NT2/D1 (cell line): ENCODE measurements around the gene TSPAN8.

Experiments used
- DNase-seq: peaks from one replicate; pipeline ENCODE4 v3.0.0-alpha.2; 2011; ENCODE audit warnings: low read depth, low spot score
- H3K27me3 ChIP-seq: 2 replicates; pipeline ENCODE4 v1.6.0; 2011; ENCODE audit warnings: mild to moderate bottlenecking; ENCODE audit not compliant: insufficient read length, insufficient read depth
- H3K36me3 ChIP-seq: 2 replicates; pipeline ENCODE4 v1.6.1; 2011; ENCODE audit warnings: mild to moderate bottlenecking, low read length, mixed read lengths; ENCODE audit not compliant: insufficient read depth, insufficient read length
- H3K4me1 ChIP-seq: 2 replicates; pipeline ENCODE4 v1.5.1; 2011; ENCODE audit not compliant: insufficient read depth, insufficient read length
- H3K4me3 ChIP-seq: 2 replicates; pipeline ENCODE4 v1.5.1; 2011; ENCODE audit warnings: low read depth; ENCODE audit not compliant: insufficient read length
- H3K9ac ChIP-seq: 2 replicates; pipeline ENCODE4 v1.6.0; 2011; ENCODE audit warnings: low read depth; ENCODE audit not compliant: insufficient read length
- H3K9me3 ChIP-seq: 2 replicates; pipeline ENCODE4 v1.5.1; 2011; ENCODE audit warnings: mild to moderate bottlenecking, low read length; ENCODE audit not compliant: insufficient read depth
- SUZ12 ChIP-seq: IDR thresholded peaks from 2 replicates; pipeline ENCODE4 v1.6.1; 2011; ENCODE audit not compliant: insufficient read length, insufficient read depth; ENCODE audit errors: extremely low read depth
- YY1 ChIP-seq: IDR thresholded peaks from 2 replicates; pipeline ENCODE4 v1.6.1; 2011; ENCODE audit not compliant: insufficient read length, insufficient read depth
- ZNF274 ChIP-seq: IDR thresholded peaks from 2 replicates; pipeline ENCODE4 v1.6.1; 2011; ENCODE audit warnings: mild to moderate bottlenecking, low read depth, low read length

Gene TSPAN8

GRCh38 chr12:71157601-71158233 is at the start of gene TSPAN8:
TSS of gene TSPAN8 (minus strand) at chr12:71157999. CDS start at chr12:71157678, 321 bp downstream.
- DNase-seq: no peak
- no peaks in the 10 kb centered on the region for H3K4me1 ChIP-seq
- no peak for TF ChIP-seq ZNF274
- TF ChIP-seq SUZ12: no peak
- TF ChIP-seq YY1: no peak
- H3K4me3 ChIP-seq: no peak within 1 kb of the TSS
- no peak within 1 kb of the TSS for H3K9ac ChIP-seq
- no peaks in the 10 kb centered on the region for H3K9me3 ChIP-seq
- H3K36me3 ChIP-seq: no peaks in the 10 kb centered on the region
- H3K27me3 ChIP-seq: no peaks in the 10 kb centered on the region

GRCh38 chr12:71201136-71201679 is 43.4 kb upstream of the TSPAN8 start:
- Histone ChIP-seq H3K9ac (no peak overlapping the region), H3K9me3 (peaks cover 22% of the 10 kb centered on the region; the same call in 1 of the 2 replicates), H3K36me3 (no peaks in the 10 kb centered on the region), H3K4me1 (no peaks in the 10 kb centered on the region), H3K27me3 (no peaks in the 10 kb centered on the region), H3K4me3 (no peak overlapping the region)
- TF ChIP-seq ZNF274 (no peak), SUZ12 (no peak), YY1 (no peak)
- DNase-seq: no peak

- H3K9ac ChIP-seq: no peak overlapping the region
- H3K27me3 ChIP-seq: no peaks in the 10 kb centered on the region
- 0 out of 2 replicates have a peak, but pooled peaks cover 19% of the 10 kb centered on the region for H3K9me3 ChIP-seq
- H3K4me1 ChIP-seq: no peaks in the 10 kb centered on the region
- no peak for TF ChIP-seq YY1
- TF ChIP-seq SUZ12: no peak
- TF ChIP-seq ZNF274: no peak
- no peaks in the 10 kb centered on the region for H3K36me3 ChIP-seq
- no peak for DNase-seq
- no peak overlapping the region for H3K4me3 ChIP-seq
Measured at GRCh38 chr12:71200706-71201105, 42.9 kb upstream of the TSPAN8 start.

GRCh38 chr12:71197460-71197859 is 39.7 kb upstream of the TSPAN8 start:
- H3K4me1 ChIP-seq: no peaks in the 10 kb centered on the region

GRCh38 chr12:71195338-71195896 is 37.6 kb upstream of the TSPAN8 start:
- Histone ChIP-seq H3K4me1 (no peaks in the 10 kb centered on the region), H3K4me3 (no peak overlapping the region), H3K36me3 (no peaks in the 10 kb centered on the region), H3K9ac (no peak overlapping the region), H3K27me3 (no peaks in the 10 kb centered on the region), H3K9me3 (no peaks in the 10 kb centered on the region)
- TF ChIP-seq ZNF274 (no peak), YY1 (no peak), SUZ12 (no peak)
- DNase-seq: no peak

More at GRCh38 chr12:71197460-71197859, 39.7 kb upstream of the TSPAN8 start:
- no peak overlapping the region for H3K9ac ChIP-seq
- no peaks in the 10 kb centered on the region for H3K27me3 ChIP-seq
- H3K9me3 ChIP-seq: 0 out of 2 replicates have a peak, but pooled peaks cover 1% of the 10 kb centered on the region
- no peak for DNase-seq
- no peak for TF ChIP-seq SUZ12
- TF ChIP-seq YY1: no peak
- no peak for TF ChIP-seq ZNF274
- no peaks in the 10 kb centered on the region for H3K36me3 ChIP-seq
- H3K4me3 ChIP-seq: no peak overlapping the region

GRCh38 chr12:71194657-71195056 is 36.9 kb upstream of the TSPAN8 start:
- H3K4me3 ChIP-seq: no peak overlapping the region
- TF ChIP-seq SUZ12 (no peak), YY1 (no peak), ZNF274 (no peak)
- no peaks in the 10 kb centered on the region for H3K27me3 ChIP-seq
- no peaks in the 10 kb centered on the region for H3K9me3 ChIP-seq
- H3K36me3 ChIP-seq: no peaks in the 10 kb centered on the region
- H3K9ac ChIP-seq: no peak overlapping the region
- DNase-seq: no peak
- H3K4me1 ChIP-seq: no peaks in the 10 kb centered on the region

- DNase-seq: no peak
- H3K9ac ChIP-seq: no peak overlapping the region
- H3K27me3 ChIP-seq: no peaks in the 10 kb centered on the region
- no peaks in the 10 kb centered on the region for H3K4me1 ChIP-seq
- no peaks in the 10 kb centered on the region for H3K9me3 ChIP-seq
- H3K36me3 ChIP-seq: no peaks in the 10 kb centered on the region
- H3K4me3 ChIP-seq: no peak overlapping the region
- TF ChIP-seq SUZ12 (no peak), YY1 (no peak), ZNF274 (no peak)
Measured at GRCh38 chr12:71193041-71193440, 35.2 kb upstream of the TSPAN8 start.
